Psoas muscle (tissue), 8 donors: ENCODE data around the gene SMIM21. TPM values are rescaled to one million over a fixed set of nuclear protein-coding genes. Genes with fewer than 3 reads are reported as not detected.

ENCODE experiments used
- ATAC-seq, 4 donors: fragments of 200-7000 bp; cut with Tn5 transposase; one replicate each; pipeline ENCODE4 v1.9.1; 2020; ENCODE audit warnings: moderate library complexity in 3 of 4, mild to moderate bottlenecking in 2 of 4
- DNase-seq, 2 donors: peaks; one replicate each; pipeline ENCODE4 v3.0.0-alpha.2; 2020
- H3K27ac ChIP-seq: fragments of 200-600 bp; one replicate; pipeline ENCODE4 v1.8.0; 2022
- H3K27me3 ChIP-seq, 3 donors: fragments of 200-600 bp in 1 of 3; one replicate each; pipeline versions ENCODE4 v1.6.1 to v1.8.0; 2013 to 2022; ENCODE audit warnings: low read length in 2 of 3, mild to moderate bottlenecking in 2 of 3, moderate library complexity in 1 of 3; ENCODE audit not compliant: insufficient read depth in 3 of 3
- H3K36me3 ChIP-seq, 2 donors: fragments of 200-600 bp in 1 of 2; one replicate each; pipeline versions ENCODE4 v1.6.1 to v1.8.0; 2013 to 2022; ENCODE audit warnings: low read depth in 1 of 2, mild to moderate bottlenecking in 1 of 2, moderate library complexity in 1 of 2; ENCODE audit not compliant: insufficient read depth in 1 of 2
- H3K4me1 ChIP-seq: fragments of 200-600 bp; one replicate; pipeline ENCODE4 v1.8.0; 2022
- H3K4me3 ChIP-seq: fragments of 200-600 bp; one replicate; pipeline ENCODE4 v1.8.0; 2022; ENCODE audit warnings: mild to moderate bottlenecking
- H3K9me3 ChIP-seq: fragments of 200-600 bp; one replicate; pipeline ENCODE4 v1.8.0; 2022
- WGBS, 3 donors: extraction: QIAGEN DNeasy Blood & Tissue Kit; methylation state at CpG; one replicate each; pipeline versions ENCODE4 v1.1.6 to v1.1.7; 2013; 5-methylcytosine and 5-hydroxymethylcytosine counted together
- intact Hi-C, 2 donors: fragments of 100-400 bp; cut with DNase I; formaldehyde crosslinking; loops; one replicate each; pipeline versions ENCODE4 v1.11.0 to v1.14.2; 2022
- polyA plus RNA-seq, 3 donors: library from polyadenylated mRNA; stranded (reverse); fragments of 200-250 nt; gene quantifications; one replicate each; pipeline ENCODE4 v1.2.3, GENCODE V29; 2013
- total RNA-seq, 4 donors: library from RNA; stranded (reverse); fragmentation: NEBNext Ultra II Directional in 2 of 4; extraction: Animal tissue kit (Norgen Biotek cat#: 25700) in 2 of 4; gene quantifications; one replicate each; pipeline versions ENCODE4 v1.2.1 to v1.2.4, GENCODE V29; 2021 to 2023
- TF ChIP-seq, protein P1 (sequence below): fragments of 200-600 bp; IDR thresholded peaks from one replicate; pipeline ENCODE4 v1.8.0; 2022; ENCODE audit warnings: antibody characterized with exemption
- donor health status: healthy with polysubstance abuse.
- donor health status: DM: no; HTN: no; CAD: no; lungs with moderate emphysema.
- donor health status: Bipolar disorder and iron deficiency.
- donor health status: healthy.
- donor health status: DM: yes; HTN: yes; CAD: no.
- donor health status: DM: no; HTN: no; CAD: no.
- donor health status: DM: no; HTN: no; CAD: no.
- donor health status: DM: yes; HTN: yes; CAD: no.

SMIM21 gene
- total and polyA plus RNA-seq, 7 donors, result not detected

DNA sequence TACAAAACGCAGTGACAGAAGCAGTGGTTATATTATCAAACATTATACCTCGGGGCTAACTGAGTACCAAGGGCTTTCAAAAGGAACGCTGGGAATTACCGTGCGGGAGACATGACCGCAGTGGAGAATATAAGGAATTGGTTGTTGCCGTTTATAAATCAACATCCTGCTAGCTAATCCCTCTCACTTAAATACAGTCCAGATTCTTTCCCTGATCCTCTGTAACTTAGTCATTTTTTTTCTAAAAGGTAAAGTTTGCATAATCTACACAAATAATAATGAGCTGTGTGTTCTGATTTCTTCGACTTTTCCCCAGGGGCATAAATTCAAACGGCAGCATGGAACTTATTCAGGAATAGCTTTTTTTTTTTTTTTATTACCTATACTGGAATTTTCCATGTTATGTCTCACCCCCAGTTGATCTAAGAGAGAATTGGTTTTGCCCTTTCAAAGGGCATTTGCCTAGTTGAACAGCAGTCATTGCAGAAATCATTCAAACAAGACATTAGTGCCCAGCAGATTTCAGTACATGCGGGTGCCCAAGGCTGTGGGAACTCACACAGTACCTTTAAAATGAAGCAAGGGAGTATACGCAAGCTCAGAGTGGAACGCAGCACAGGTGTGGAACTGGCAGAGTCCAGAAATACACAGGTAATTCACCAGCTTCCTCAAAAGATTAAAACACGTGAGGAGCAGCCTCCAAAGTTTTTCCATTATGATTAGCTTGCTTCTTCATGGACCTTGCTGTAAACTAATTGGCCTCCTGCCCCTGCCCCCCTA lies 63.9 kb downstream of the SMIM21 start:
- no peak overlapping the region for H3K4me3 ChIP-seq
- no peak for DNase-seq
- peaks cover 0 to 17% (median 4%) of the 10 kb centered on the region in 3 donors for H3K27me3 ChIP-seq
- TF ChIP-seq, protein P1, sequence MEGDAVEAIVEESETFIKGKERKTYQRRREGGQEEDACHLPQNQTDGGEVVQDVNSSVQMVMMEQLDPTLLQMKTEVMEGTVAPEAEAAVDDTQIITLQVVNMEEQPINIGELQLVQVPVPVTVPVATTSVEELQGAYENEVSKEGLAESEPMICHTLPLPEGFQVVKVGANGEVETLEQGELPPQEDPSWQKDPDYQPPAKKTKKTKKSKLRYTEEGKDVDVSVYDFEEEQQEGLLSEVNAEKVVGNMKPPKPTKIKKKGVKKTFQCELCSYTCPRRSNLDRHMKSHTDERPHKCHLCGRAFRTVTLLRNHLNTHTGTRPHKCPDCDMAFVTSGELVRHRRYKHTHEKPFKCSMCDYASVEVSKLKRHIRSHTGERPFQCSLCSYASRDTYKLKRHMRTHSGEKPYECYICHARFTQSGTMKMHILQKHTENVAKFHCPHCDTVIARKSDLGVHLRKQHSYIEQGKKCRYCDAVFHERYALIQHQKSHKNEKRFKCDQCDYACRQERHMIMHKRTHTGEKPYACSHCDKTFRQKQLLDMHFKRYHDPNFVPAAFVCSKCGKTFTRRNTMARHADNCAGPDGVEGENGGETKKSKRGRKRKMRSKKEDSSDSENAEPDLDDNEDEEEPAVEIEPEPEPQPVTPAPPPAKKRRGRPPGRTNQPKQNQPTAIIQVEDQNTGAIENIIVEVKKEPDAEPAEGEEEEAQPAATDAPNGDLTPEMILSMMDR, result no peak
- no peaks in the 10 kb centered on the region for H3K4me1 ChIP-seq
- no peaks in the 10 kb centered on the region for H3K9me3 ChIP-seq
- WGBS, 3 donors, result 79 to 85% (median 81%) methylated on average over 13 of the region's 13 CpGs
- no peaks in the 10 kb centered on the region for H3K36me3 ChIP-seq
- ATAC-seq, result no peak
- intact Hi-C loops, result no loop called here
- H3K27ac ChIP-seq, result no peak overlapping the region

DNA sequence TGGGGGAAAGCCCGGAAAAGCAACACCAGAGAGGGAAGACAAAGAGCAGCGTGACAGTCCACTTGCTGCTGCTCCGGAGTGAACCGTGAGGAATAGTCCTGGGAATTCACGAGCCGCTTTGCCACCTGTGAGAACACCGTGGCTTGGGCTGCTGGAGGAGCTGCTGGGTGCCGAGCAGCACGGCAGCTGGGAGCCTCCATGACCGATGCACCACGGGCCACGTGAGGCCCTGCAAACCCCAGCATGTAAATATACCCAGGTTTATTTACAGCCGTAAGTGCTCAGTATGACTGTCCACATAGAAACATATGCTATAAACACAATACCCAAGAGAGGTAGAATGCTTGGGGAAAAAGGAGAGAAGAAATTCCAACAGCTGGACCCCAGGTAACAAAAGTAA lies 65.1 kb downstream of the SMIM21 start:
- no peaks in the 10 kb centered on the region for H3K9me3 ChIP-seq
- H3K4me3 ChIP-seq, result no peak overlapping the region
- peaks cover 0 to 17% (median 4%) of the 10 kb centered on the region in 3 donors for H3K27me3 ChIP-seq
- TF ChIP-seq, protein P1, result no peak
- no peak overlapping the region for H3K27ac ChIP-seq
- WGBS, 3 donors, result 43 to 54% (median 46%) methylated on average over 13 of the region's 13 CpGs
- no peaks in the 10 kb centered on the region for H3K4me1 ChIP-seq
- intact Hi-C loops, result no loop called here
- ATAC-seq (no peak), DNase-seq (no peak)
- no peaks in the 10 kb centered on the region for H3K36me3 ChIP-seq

DNA sequence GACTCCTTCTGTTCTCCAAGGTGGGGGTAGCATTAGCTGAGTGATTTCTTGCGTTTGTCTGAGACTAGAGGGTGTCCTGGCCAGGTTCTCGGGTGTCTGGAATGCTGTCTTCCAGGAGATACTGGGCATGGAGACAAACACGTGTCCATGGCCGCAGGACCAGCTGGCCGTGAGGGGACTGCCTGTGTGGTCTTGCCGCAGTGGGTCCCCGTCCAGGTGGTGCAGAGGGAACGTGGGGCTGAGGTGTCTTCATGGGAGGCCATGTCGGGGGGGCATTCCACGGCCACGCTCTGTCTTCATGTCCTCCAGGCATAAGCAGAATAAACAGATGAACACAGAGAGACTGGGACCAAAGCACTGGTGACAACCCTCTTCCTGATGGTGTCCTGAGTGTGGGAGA lies 66.6 kb downstream of the SMIM21 start:
- TF ChIP-seq, protein P1, result no peak
- Histone ChIP-seq H3K36me3 (no peaks in the 10 kb centered on the region), H3K4me3 (no peak overlapping the region), H3K27ac (no peak overlapping the region), H3K9me3 (no peaks in the 10 kb centered on the region), H3K4me1 (no peaks in the 10 kb centered on the region), H3K27me3 (peaks cover 0 to 17% (median 4%) of the 10 kb centered on the region in 3 donors)
- DNase-seq (no peak), ATAC-seq (no peak)
- 42 to 53% (median 46%) methylated on average over 11 of the region's 11 CpGs for WGBS, 3 donors
- intact Hi-C loops, result no loop called here

DNA sequence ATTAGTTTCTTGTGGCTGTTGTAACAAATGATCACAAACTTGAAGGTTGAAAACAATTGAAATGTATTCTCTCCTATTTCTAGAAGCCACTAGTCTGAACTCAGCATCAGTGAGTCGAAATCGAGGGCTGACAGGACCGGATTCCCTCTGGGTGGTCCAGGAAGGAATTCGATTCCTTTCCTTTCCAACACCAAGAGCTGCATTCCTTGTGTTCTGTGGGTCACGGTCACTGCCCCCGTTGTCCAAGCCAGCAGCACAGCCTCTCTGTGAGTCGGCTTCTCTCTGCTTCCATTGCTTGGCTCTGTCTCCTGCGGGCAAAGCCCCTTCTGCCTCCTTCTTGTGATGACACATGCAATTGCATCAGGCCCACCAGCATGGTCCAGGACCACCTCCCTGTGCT lies 67.3 kb downstream of the SMIM21 start:
- DNase-seq, result no peak
- no peaks in the 10 kb centered on the region for H3K9me3 ChIP-seq
- intact Hi-C loops, result no loop called here
- TF ChIP-seq, protein P1, result no peak
- no peak overlapping the region for H3K27ac ChIP-seq
- WGBS, 3 donors, result 41 to 49% (median 42%) methylated on average over 8 of the region's 8 CpGs
- H3K36me3 ChIP-seq, result no peaks in the 10 kb centered on the region
- H3K4me3 ChIP-seq, result no peak overlapping the region
- H3K4me1 ChIP-seq, result no peaks in the 10 kb centered on the region
- no peak for ATAC-seq
- peaks cover 0 to 17% (median 4%) of the 10 kb centered on the region in 3 donors for H3K27me3 ChIP-seq

Other genes starting within 250 kb of the SMIM21 start
- 10 to 100 TPM; 29.0 to 66.4 (median 52.8) TPM for gene PTGR3, start 218.6 kb downstream of the SMIM21 start, total RNA-seq
- 10 to 100 TPM; 20.6 to 31.7 (median 23.6) TPM for gene PTGR3, start 218.6 kb downstream of the SMIM21 start, polyA plus RNA-seq
- gene TSHZ1, start 216.9 kb downstream of the SMIM21 start, total RNA-seq, result 1 to 10 TPM; 7.8 to 9.9 (median 9.8) TPM
- gene TSHZ1, start 216.9 kb downstream of the SMIM21 start, polyA plus RNA-seq, result 10 to 100 TPM in 1 of 3 donors, 1 to 10 TPM in 2; 2.0 to 10.5 (median 3.2) TPM